Left lobe of liver (tissue), 2 donors: ENCODE measurements around the gene SIGLEC7. TPM values are rescaled to one million over a fixed set of nuclear protein-coding genes. Genes with fewer than 3 reads are reported as not detected.

Experiments
- ATAC-seq: fragments of 200-7000 bp; cut with Tn5 transposase; one replicate; pipeline ENCODE4 v1.9.1; 2020; ENCODE audit warnings: mild to moderate bottlenecking, moderate library complexity
- DNase-seq: peaks from one replicate; pipeline ENCODE4 v3.0.0-alpha.2; 2020; ENCODE audit warnings: low spot score
- total RNA-seq: library from RNA; stranded (reverse); gene quantifications from one replicate; pipeline ENCODE4 v1.2.1, GENCODE V29; 2021
- donor health status: DM: no; HTN: no; CAD: no; lungs with moderate emphysema.
- donor health status: DM: no; HTN: yes; CAD: no.

SIGLEC7 gene
- total RNA-seq, 1 donor from 2014 or later: 3.8 TPM

DNA sequence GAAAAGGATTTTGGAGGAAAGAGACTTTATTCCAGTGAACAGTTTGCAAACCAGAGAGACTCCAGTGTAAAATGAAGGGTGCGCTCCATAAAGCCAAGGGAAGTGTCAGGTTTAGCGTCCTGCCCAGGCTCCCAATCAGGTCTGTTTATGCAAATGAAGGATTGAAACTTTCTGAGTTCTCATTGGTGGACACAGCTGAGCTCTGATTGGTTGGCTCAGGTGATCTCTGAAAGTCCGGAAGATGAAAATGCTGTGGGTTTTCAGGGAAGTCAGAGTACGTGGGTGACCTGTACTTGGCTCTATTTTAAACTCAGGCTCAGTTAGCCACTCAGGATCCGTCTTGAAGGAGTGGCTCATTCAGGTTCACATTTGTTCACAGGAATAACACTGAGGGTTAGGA, 54.1 kb downstream of the SIGLEC7 start:
- DNase-seq (no peak), ATAC-seq (no peak)

DNA sequence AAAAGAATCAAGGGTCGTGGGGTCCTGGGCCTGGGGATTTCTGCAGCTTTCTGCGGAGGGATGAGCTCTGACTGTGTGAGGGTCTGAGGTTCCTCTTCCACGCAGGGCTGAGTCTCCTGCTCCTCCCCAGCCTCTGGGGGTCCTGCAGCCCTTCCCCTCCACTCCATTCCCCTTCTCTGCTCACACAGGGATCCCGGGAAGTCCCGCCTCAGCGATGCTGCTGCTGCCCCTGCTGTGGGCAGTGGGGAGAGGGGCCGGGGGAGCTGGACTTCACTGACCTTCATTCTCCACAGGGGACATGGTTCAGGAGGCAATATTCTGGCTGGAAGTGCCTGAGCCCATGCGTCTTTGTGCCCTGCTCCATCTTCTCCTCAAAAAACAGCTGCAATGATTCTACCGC, 56.5 kb downstream of the SIGLEC7 start:
- no peak for ATAC-seq
- no peak for DNase-seq

- DNase-seq (no peak), ATAC-seq (no peak)
These were observed 58.1 kb downstream of the SIGLEC7 start for GRCh38 chr19:51200071-51200666.

DNA sequence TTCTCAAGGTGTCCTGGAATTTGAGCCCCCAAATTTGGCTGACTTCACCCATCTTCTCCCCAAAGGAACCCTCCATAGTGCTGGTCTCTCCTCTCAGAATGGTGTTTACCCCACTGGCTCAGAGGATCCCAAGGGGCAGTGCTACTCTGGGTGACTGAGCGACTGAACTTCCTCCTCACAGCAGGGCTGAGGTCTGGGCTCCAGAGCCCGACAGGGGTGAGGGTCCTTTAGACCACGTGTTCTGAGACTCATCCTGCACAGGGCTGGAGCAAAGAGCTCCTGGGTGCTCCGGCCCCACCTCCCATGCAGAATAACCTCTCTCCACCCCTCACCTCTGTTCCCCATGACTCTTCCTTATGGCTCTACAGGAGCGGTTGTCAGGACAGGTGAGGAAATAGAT, 59.6 kb downstream of the SIGLEC7 start:
- DNase-seq: no peak
- ATAC-seq: no peak

Other genes with a start within 250 kb of the SIGLEC7 start
- not detected for gene KLK4, start 230.9 kb upstream of the SIGLEC7 start, total RNA-seq
- gene KLK5, start 189.3 kb upstream of the SIGLEC7 start, total RNA-seq: not detected
- gene KLK6, start 172.7 kb upstream of the SIGLEC7 start, total RNA-seq: not detected
- gene KLK7, start 158.4 kb upstream of the SIGLEC7 start, total RNA-seq: not detected
- not detected for gene KLK8, start 140.7 kb upstream of the SIGLEC7 start, total RNA-seq
- gene KLK10, start 122.6 kb upstream of the SIGLEC7 start, total RNA-seq: not detected
- gene KLK11, start 115.7 kb upstream of the SIGLEC7 start, total RNA-seq: not detected
- not detected for gene KLK12, start 107.3 kb upstream of the SIGLEC7 start, total RNA-seq
- gene KLK13, start 77.2 kb upstream of the SIGLEC7 start, total RNA-seq: not detected
- gene KLK14, start 59.4 kb upstream of the SIGLEC7 start, total RNA-seq: not detected
- gene CTU1, start 33.9 kb upstream of the SIGLEC7 start, total RNA-seq: 4.4 TPM
- gene SIGLEC9, start 17.4 kb upstream of the SIGLEC7 start, total RNA-seq: 4.8 TPM
- gene CD33, start 82.8 kb downstream of the SIGLEC7 start, total RNA-seq: 3.4 TPM
- not detected for gene SIGLECL1, start 108.8 kb downstream of the SIGLEC7 start, total RNA-seq
- gene IGLON5, start 169.3 kb downstream of the SIGLEC7 start, total RNA-seq: 0.86 TPM
- 1.8 TPM for gene VSIG10L, start 199.8 kb downstream of the SIGLEC7 start, total RNA-seq
- gene ETFB, start 224.1 kb downstream of the SIGLEC7 start, total RNA-seq: 378 TPM
- not detected for gene CLDND2, start 226.7 kb downstream of the SIGLEC7 start, total RNA-seq
- gene NKG7, start 230.4 kb downstream of the SIGLEC7 start, total RNA-seq: 1.7 TPM
- not detected for gene LIM2, start 245.7 kb downstream of the SIGLEC7 start, total RNA-seq
- gene C19orf84, start 248.3 kb downstream of the SIGLEC7 start, total RNA-seq: not detected